ENCODE results near the gene KLHL22.

KLHL22 gene

GRCh38 chr22:20441631-20442484, 53.7 kb downstream of the KLHL22 start:
- Histone ChIP-seq H3K36me3 (ENCODE audit: insufficient read depth, low read length) (peaks cover 26% of the 10 kb centered on the region), H3K27ac (ENCODE audit: low read length) (no peak overlapping the region), H3K9ac (ENCODE audit: low read depth, low read length) (no peak overlapping the region), H3K4me2 (ENCODE audit: insufficient read depth, low read length) (no peak overlapping the region), H4K20me1 (ENCODE audit: insufficient read depth, low read length) (peaks cover 8% of the 10 kb centered on the region; the same call in 1 of the 2 replicates), H3K79me2 (ENCODE audit: insufficient read depth, low read length) (no peaks in the 10 kb centered on the region), H3K4me3 (ENCODE audit: low read depth in 1 of 2, low read length in 2 of 2) (no peak overlapping the region), H2AFZ (ENCODE audit: low read depth, low read length) (no peak overlapping the region), H3K4me1 (ENCODE audit: insufficient read depth, low read length) (no peaks in the 10 kb centered on the region), H3K27me3 (ENCODE audit: insufficient read depth, low read length, poor library complexity) (no peaks in the 10 kb centered on the region), H3K9me3 (ENCODE audit: insufficient read depth, low read length, severe bottlenecking) (no peaks in the 10 kb centered on the region)
- no peak for ATAC-seq (ENCODE audit: insufficient read depth, low read depth)
- no peak for DNase-seq
- TF ChIP-seq, protein P1, sequence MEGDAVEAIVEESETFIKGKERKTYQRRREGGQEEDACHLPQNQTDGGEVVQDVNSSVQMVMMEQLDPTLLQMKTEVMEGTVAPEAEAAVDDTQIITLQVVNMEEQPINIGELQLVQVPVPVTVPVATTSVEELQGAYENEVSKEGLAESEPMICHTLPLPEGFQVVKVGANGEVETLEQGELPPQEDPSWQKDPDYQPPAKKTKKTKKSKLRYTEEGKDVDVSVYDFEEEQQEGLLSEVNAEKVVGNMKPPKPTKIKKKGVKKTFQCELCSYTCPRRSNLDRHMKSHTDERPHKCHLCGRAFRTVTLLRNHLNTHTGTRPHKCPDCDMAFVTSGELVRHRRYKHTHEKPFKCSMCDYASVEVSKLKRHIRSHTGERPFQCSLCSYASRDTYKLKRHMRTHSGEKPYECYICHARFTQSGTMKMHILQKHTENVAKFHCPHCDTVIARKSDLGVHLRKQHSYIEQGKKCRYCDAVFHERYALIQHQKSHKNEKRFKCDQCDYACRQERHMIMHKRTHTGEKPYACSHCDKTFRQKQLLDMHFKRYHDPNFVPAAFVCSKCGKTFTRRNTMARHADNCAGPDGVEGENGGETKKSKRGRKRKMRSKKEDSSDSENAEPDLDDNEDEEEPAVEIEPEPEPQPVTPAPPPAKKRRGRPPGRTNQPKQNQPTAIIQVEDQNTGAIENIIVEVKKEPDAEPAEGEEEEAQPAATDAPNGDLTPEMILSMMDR (IDR thresholded peaks at IDR 0.05; ENCODE audit: borderline replicate concordance, extremely low read depth, low read length, poor library complexity, severe bottlenecking), result no peak
- no peak for TF ChIP-seq EZH2 (IDR thresholded peaks at IDR 0.05; ENCODE audit: borderline replicate concordance, low read depth, low read length, severe bottlenecking)

- H3K4me2 ChIP-seq (ENCODE audit: insufficient read depth, low read length), result no peak overlapping the region
- H3K9ac ChIP-seq (ENCODE audit: low read depth, low read length), result no peak overlapping the region
- H3K4me3 ChIP-seq (ENCODE audit: low read depth in 1 of 2, low read length in 2 of 2), result no peak overlapping the region
- no peaks in the 10 kb centered on the region for H3K4me1 ChIP-seq (ENCODE audit: insufficient read depth, low read length)
- ATAC-seq (ENCODE audit: insufficient read depth, low read depth) (peak; percentile 29; the same call in 1 of the 3 replicates), DNase-seq (no peak)
- H3K36me3 ChIP-seq (ENCODE audit: insufficient read depth, low read length), result peaks cover 18% of the 10 kb centered on the region
- peaks cover 8% of the 10 kb centered on the region; the same call in 1 of the 2 replicates for H4K20me1 ChIP-seq (ENCODE audit: insufficient read depth, low read length)
- H3K9me3 ChIP-seq (ENCODE audit: insufficient read depth, low read length, severe bottlenecking), result no peaks in the 10 kb centered on the region
- H3K27me3 ChIP-seq (ENCODE audit: insufficient read depth, low read length, poor library complexity), result no peaks in the 10 kb centered on the region
- no peaks in the 10 kb centered on the region for H3K79me2 ChIP-seq (ENCODE audit: insufficient read depth, low read length)
- H3K27ac ChIP-seq (ENCODE audit: low read length), result no peak overlapping the region
- TF ChIP-seq, protein P1 (IDR thresholded peaks at IDR 0.05; ENCODE audit: borderline replicate concordance, extremely low read depth, low read length, poor library complexity, severe bottlenecking), result no peak
- no peak for TF ChIP-seq EZH2 (IDR thresholded peaks at IDR 0.05; ENCODE audit: borderline replicate concordance, low read depth, low read length, severe bottlenecking)
- H2AFZ ChIP-seq (ENCODE audit: low read depth, low read length), result no peak overlapping the region
Measured at GRCh38 chr22:20440637-20441591, 54.7 kb downstream of the KLHL22 start.

DNA sequence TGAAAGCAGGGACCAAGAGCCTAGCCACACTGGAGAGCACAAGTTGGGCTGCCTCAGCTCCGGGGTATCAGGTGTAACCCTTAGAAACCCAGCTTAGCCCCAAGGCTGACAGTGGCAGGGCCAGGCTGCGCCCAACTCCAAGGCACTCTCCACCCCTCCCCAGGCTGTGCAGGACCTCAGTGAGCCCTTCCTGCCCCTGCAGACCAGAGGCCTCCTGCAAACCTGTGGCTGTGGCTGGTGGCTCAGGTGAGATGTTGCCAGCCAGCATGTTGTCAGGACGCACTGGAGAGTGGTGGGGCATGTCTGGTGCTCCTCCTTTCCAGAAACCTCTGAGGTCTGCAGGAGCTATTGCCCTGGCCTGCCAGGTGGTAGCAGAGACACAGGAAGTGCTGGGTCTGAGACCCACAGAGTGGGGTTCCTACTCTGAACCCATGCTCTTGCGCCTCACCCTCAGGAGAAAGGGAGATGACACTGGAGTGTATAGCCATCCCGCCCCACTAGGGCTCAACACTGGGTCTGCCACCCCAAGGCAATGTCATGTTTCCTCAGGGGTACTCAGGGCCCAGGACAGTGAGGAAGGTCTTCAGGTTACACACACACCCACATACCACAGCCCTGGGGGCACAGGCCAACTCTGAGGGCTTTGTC, 55.5 kb downstream of the KLHL22 start:
- Histone ChIP-seq H3K36me3 (ENCODE audit: insufficient read depth, low read length) (peaks cover 18% of the 10 kb centered on the region), H3K4me2 (ENCODE audit: insufficient read depth, low read length) (no peak overlapping the region), H3K79me2 (ENCODE audit: insufficient read depth, low read length) (no peaks in the 10 kb centered on the region), H3K4me3 (ENCODE audit: low read depth in 1 of 2, low read length in 2 of 2) (no peak overlapping the region), H4K20me1 (ENCODE audit: insufficient read depth, low read length) (peaks cover 8% of the 10 kb centered on the region; the same call in 1 of the 2 replicates), H3K27me3 (ENCODE audit: insufficient read depth, low read length, poor library complexity) (no peaks in the 10 kb centered on the region), H3K27ac (ENCODE audit: low read length) (no peak overlapping the region), H3K9me3 (ENCODE audit: insufficient read depth, low read length, severe bottlenecking) (no peaks in the 10 kb centered on the region), H3K9ac (ENCODE audit: low read depth, low read length) (no peak overlapping the region), H2AFZ (ENCODE audit: low read depth, low read length) (no peak overlapping the region), H3K4me1 (ENCODE audit: insufficient read depth, low read length) (no peaks in the 10 kb centered on the region)
- ATAC-seq (ENCODE audit: insufficient read depth, low read depth) (no peak), DNase-seq (no peak)
- no peak for TF ChIP-seq EZH2 (IDR thresholded peaks at IDR 0.05; ENCODE audit: borderline replicate concordance, low read depth, low read length, severe bottlenecking)
- TF ChIP-seq, protein P1 (IDR thresholded peaks at IDR 0.05; ENCODE audit: borderline replicate concordance, extremely low read depth, low read length, poor library complexity, severe bottlenecking), result no peak

Measured in DND-41 (cell line).